Measurements from ENCODE around the gene KDM6A.
"Not testable (repeated sequence)": the region's sequence is repeated elsewhere in the genome, so short reads cannot be mapped to it uniquely, and the experiment has no call there.

The KDM6A gene

DNA sequence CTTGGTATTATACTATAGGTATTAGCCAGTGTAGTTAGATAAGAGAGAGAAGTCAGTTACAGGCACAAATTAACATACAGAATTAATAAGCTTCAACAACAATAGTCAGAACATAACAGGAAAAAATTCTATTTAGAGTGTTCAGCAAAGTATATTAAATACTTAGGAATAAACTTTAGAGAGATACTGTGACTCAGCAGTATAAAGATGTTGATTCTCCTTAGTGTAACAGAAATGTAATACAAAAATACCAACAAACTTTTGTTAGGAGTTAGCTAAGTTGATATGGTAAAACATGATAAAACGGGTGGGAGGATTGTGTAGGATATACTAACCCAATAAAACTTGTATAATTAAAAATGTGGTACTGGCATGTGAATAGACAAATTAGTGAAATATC is 173.4 kb downstream of the KDM6A start:
- H3K9me3 ChIP-seq (ENCODE audit: insufficient read depth, low read depth, low read length), result no peaks in the 10 kb centered on the region
- H3K27ac ChIP-seq (ENCODE audit: low read depth, low read length), result no peak overlapping the region
- no peak overlapping the region for H3K4me3 ChIP-seq (ENCODE audit: low read length)
- no peak overlapping the region for H3K9ac ChIP-seq (ENCODE audit: low read depth, low read length)
- H3K27me3 ChIP-seq (ENCODE audit: insufficient read depth, low read length), result no peaks in the 10 kb centered on the region
- no CpG with 5 or more reads among the region's 1 CpG for WGBS
- no peaks in the 10 kb centered on the region for H3K4me1 ChIP-seq (ENCODE audit: insufficient read depth, low read length)
- peaks cover 6% of the 10 kb centered on the region; the same call in 1 of the 2 replicates for H3K36me3 ChIP-seq (ENCODE audit: insufficient read depth, low read length)

DNA sequence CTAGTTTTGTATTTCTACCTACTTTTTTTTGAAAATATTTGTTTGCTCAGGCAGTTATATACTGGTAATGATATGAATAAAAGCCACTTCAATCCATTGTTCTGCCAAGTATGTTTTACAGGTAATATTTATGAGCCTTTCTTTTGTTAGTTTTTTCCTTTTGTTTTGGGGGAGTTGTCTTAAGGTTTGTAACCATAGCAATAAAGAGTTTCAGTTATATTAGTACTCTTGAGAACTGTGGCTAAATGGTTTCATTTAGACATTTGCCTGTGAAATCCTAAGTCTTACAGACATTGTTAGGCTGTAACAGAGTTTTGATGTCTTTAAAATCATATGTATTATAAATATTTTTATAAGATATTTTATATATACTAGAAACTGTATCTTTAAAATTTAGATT is 177.6 kb downstream of the KDM6A start:
- H3K4me1 ChIP-seq (ENCODE audit: insufficient read depth, low read length), result no peaks in the 10 kb centered on the region
- H3K36me3 ChIP-seq (ENCODE audit: insufficient read depth, low read length), result peaks cover 42% of the 10 kb centered on the region
- H3K27me3 ChIP-seq (ENCODE audit: insufficient read depth, low read length), result no peaks in the 10 kb centered on the region
- H3K27ac ChIP-seq (ENCODE audit: low read depth, low read length), result no peak overlapping the region
- H3K9me3 ChIP-seq (ENCODE audit: insufficient read depth, low read depth, low read length), result no peaks in the 10 kb centered on the region
- H3K4me3 ChIP-seq (ENCODE audit: low read length), result no peak overlapping the region
- H3K9ac ChIP-seq (ENCODE audit: low read depth, low read length), result no peak overlapping the region

GRCh38 chrX:45056428-45057145 is 183.6 kb downstream of the KDM6A start:
- H3K36me3 ChIP-seq (ENCODE audit: insufficient read depth, low read length), result peaks cover 79% of the 10 kb centered on the region
- no peak overlapping the region for H3K27ac ChIP-seq (ENCODE audit: low read depth, low read length)
- no peaks in the 10 kb centered on the region for H3K9me3 ChIP-seq (ENCODE audit: insufficient read depth, low read depth, low read length)
- no peaks in the 10 kb centered on the region for H3K27me3 ChIP-seq (ENCODE audit: insufficient read depth, low read length)
- no peaks in the 10 kb centered on the region for H3K4me1 ChIP-seq (ENCODE audit: insufficient read depth, low read length)
- H3K9ac ChIP-seq (ENCODE audit: low read depth, low read length), result no peak overlapping the region
- H3K4me3 ChIP-seq (ENCODE audit: low read length), result no peak overlapping the region
- 98% methylated on average over 2 of the region's 2 CpGs for WGBS

DNA sequence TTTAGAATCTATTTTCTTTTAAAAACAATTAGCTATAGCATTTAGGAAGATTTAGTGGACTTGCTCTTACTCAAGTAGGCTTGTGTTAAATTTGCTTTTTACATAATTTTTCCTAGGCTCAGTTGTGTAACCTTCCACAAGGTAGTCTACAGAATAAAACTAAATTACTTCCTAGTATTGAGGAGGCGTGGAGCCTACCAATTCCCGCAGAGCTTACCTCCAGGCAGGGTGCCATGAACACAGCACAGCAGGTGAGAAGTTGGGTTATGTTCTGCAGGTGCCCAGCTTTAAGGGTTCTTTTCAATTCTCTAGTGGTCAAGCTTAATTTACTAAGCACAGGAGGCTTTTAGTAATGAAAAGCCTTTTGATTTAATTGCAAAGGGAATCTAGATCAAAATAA is 186.9 kb downstream of the KDM6A start:
- not testable (repeated sequence) for H3K27me3 ChIP-seq (ENCODE audit: insufficient read depth, low read length); H3K27ac ChIP-seq (ENCODE audit: low read depth, low read length); H3K4me1 ChIP-seq (ENCODE audit: insufficient read depth, low read length); H3K9me3 ChIP-seq (ENCODE audit: insufficient read depth, low read depth, low read length); H3K9ac ChIP-seq (ENCODE audit: low read depth, low read length); H3K4me3 ChIP-seq (ENCODE audit: low read length)
- 94% methylated on average over 2 of the region's 2 CpGs for WGBS
- peaks cover 82% of the 10 kb centered on the region for H3K36me3 ChIP-seq (ENCODE audit: insufficient read depth, low read length)

DNA sequence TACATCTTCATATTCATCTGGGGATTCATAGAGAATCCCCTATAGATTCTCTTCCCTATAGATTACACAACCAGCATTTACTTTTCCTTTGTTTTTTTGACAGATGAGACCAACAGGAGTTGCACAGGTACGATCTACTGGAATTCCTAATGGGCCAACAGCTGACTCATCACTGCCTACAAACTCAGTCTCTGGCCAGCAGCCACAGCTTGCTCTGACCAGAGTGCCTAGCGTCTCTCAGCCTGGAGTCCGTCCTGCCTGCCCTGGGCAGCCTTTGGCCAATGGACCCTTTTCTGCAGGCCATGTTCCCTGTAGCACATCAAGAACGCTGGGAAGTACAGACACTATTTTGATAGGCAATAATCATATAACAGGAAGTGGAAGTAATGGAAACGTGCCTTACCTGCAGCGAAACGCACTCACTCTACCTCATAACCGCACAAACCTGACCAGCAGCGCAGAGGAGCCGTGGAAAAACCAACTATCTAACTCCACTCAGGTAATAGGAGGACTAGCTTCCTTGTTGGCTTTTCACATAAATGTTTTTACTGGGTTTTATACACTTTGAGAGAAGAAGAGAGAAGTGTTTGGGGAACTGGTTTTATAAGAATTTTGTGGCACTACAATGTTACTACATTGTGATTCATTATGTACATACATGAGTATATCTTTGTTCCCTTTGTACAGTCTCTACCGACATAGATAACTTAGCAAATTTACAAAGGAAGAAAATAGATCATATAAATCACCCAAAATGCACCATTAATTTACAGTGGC is 190.5 kb downstream of the KDM6A start:
- WGBS, result 96% methylated on average over 9 of the region's 11 CpGs

DNA sequence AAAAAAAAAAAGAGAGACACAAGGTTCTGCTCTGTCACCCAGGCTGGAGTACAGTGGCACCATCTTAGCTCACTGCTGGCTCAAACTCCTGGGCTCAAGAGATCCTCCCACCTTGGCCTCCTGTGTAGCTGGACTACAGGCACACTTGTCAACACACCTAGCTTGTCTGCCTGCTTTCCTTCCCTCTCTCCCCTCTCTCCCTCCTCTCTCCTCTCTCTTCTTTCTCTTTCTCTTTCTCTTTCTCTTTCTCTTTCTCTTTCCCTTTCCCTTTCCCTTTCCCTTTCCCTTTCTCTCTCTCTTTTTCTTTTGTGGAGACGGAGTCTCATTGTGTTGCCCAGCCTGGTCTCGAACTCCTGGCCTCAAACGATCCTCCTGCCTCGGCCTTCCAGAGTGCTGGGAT is 195.6 kb downstream of the KDM6A start:
- no peak overlapping the region for H3K27ac ChIP-seq (ENCODE audit: low read depth, low read length)
- WGBS, result 97% methylated on average over 4 of the region's 4 CpGs
- no peak overlapping the region for H3K4me3 ChIP-seq (ENCODE audit: low read length)
- H3K36me3 ChIP-seq (ENCODE audit: insufficient read depth, low read length), result peaks cover 72% of the 10 kb centered on the region
- no peak overlapping the region for H3K9ac ChIP-seq (ENCODE audit: low read depth, low read length)
- H3K9me3 ChIP-seq (ENCODE audit: insufficient read depth, low read depth, low read length), result no peaks in the 10 kb centered on the region
- H3K27me3 ChIP-seq (ENCODE audit: insufficient read depth, low read length), result no peaks in the 10 kb centered on the region
- no peaks in the 10 kb centered on the region for H3K4me1 ChIP-seq (ENCODE audit: insufficient read depth, low read length)

More for the DNA sequence above, 190.5 kb downstream of the KDM6A start:
- Histone ChIP-seq H3K9me3 (ENCODE audit: insufficient read depth, low read depth, low read length) (no peaks in the 10 kb centered on the region), H3K4me1 (ENCODE audit: insufficient read depth, low read length) (no peaks in the 10 kb centered on the region), H3K27ac (ENCODE audit: low read depth, low read length) (no peak overlapping the region), H3K4me3 (ENCODE audit: low read length) (no peak overlapping the region), H3K36me3 (ENCODE audit: insufficient read depth, low read length) (peaks cover 83% of the 10 kb centered on the region), H3K9ac (ENCODE audit: low read depth, low read length) (no peak overlapping the region), H3K27me3 (ENCODE audit: insufficient read depth, low read length) (no peaks in the 10 kb centered on the region)

DNA sequence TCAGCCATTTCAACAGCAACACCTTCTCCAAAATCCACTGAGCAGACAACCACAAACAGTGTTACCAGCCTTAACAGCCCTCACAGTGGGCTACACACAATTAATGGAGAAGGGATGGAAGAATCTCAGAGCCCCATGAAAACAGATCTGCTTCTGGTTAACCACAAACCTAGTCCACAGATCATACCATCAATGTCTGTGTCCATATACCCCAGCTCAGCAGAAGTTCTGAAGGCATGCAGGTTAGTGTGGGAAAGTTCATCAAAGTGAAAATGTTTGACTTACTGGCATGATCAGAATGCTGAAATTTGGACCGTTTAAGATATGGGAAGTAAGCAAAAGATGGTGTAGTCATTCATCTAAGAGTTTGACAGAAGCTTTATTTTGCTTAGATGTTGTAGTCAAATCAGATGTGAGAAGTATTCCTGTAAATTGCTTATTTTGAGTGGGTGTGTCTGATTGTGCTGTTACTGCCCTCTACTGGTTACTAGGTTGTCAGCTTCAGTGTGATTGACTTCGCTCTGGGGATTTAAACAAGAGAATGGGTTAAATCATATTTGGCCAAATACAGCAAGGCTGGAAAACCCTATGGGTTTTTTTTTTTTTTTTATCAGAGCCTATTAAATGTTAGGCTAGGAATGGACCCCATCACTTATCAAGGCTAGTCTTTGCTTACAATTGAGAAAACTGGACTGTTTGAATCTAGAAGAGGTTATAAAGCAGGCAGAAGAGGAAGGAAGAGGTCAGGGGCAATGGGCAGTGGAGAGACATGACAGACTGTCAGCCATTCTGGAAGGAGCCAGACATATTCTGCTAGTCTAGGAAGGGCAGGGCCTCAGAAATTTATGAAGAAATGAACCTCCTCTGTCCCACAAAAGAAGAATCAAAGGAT is 197.4 kb downstream of the KDM6A start:
- no peak overlapping the region for H3K27ac ChIP-seq (ENCODE audit: low read depth, low read length)
- H3K9me3 ChIP-seq (ENCODE audit: insufficient read depth, low read depth, low read length), result no peaks in the 10 kb centered on the region
- no peaks in the 10 kb centered on the region for H3K27me3 ChIP-seq (ENCODE audit: insufficient read depth, low read length)
- peaks cover 54% of the 10 kb centered on the region for H3K36me3 ChIP-seq (ENCODE audit: insufficient read depth, low read length)
- H3K4me3 ChIP-seq (ENCODE audit: low read length), result no peak overlapping the region
- WGBS, result 79% methylated on average over 2 of the region's 2 CpGs
- H3K9ac ChIP-seq (ENCODE audit: low read depth, low read length), result no peak overlapping the region
- H3K4me1 ChIP-seq (ENCODE audit: insufficient read depth, low read length), result no peaks in the 10 kb centered on the region

- not testable (repeated sequence) for H3K27me3 ChIP-seq (ENCODE audit: insufficient read depth, low read length); H3K4me3 ChIP-seq (ENCODE audit: low read length); H3K9me3 ChIP-seq (ENCODE audit: insufficient read depth, low read depth, low read length); H3K27ac ChIP-seq (ENCODE audit: low read depth, low read length); H3K9ac ChIP-seq (ENCODE audit: low read depth, low read length); H3K4me1 ChIP-seq (ENCODE audit: insufficient read depth, low read length)
- H3K36me3 ChIP-seq (ENCODE audit: insufficient read depth, low read length), result peaks cover 62% of the 10 kb centered on the region
- 100% methylated on average over 4 of the region's 4 CpGs for WGBS
These were observed 200.0 kb downstream of the KDM6A start for GRCh38 chrX:45073011-45073410.

- H3K9ac ChIP-seq (ENCODE audit: low read depth, low read length), result no peak overlapping the region
- H3K9me3 ChIP-seq (ENCODE audit: insufficient read depth, low read depth, low read length), result no peaks in the 10 kb centered on the region
- no peak overlapping the region for H3K4me3 ChIP-seq (ENCODE audit: low read length)
- H3K4me1 ChIP-seq (ENCODE audit: insufficient read depth, low read length), result no peaks in the 10 kb centered on the region
- peaks cover 63% of the 10 kb centered on the region for H3K36me3 ChIP-seq (ENCODE audit: insufficient read depth, low read length)
- H3K27me3 ChIP-seq (ENCODE audit: insufficient read depth, low read length), result no peaks in the 10 kb centered on the region
- WGBS, result 100% methylated on average over 1 of the region's 2 CpGs
- H3K27ac ChIP-seq (ENCODE audit: low read depth, low read length), result no peak overlapping the region
These were observed 204.9 kb downstream of the KDM6A start for GRCh38 chrX:45077748-45078424.

DNA sequence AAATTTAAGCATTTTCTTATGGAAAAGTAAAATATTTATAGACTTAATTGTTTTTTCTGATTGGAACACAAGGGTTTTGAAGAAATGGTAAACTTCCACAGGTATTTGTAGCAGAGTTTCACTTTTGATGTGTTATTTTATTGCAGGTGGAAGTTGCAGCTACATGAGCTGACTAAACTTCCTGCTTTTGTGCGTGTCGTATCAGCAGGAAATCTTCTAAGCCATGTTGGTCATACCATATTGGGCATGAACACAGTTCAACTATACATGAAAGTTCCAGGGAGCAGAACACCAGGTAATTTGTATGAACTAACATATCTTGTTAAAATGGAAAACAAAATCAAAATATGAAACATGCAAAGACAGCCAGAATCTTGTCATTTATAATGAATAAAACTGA is 210.3 kb downstream of the KDM6A start:
- H3K9ac ChIP-seq (ENCODE audit: low read depth, low read length), result no peak overlapping the region
- H3K36me3 ChIP-seq (ENCODE audit: insufficient read depth, low read length), result peaks cover 88% of the 10 kb centered on the region
- 100% methylated on average over 2 of the region's 2 CpGs for WGBS
- no peaks in the 10 kb centered on the region for H3K4me1 ChIP-seq (ENCODE audit: insufficient read depth, low read length)
- no peak overlapping the region for H3K4me3 ChIP-seq (ENCODE audit: low read length)
- no peaks in the 10 kb centered on the region for H3K27me3 ChIP-seq (ENCODE audit: insufficient read depth, low read length)
- no peaks in the 10 kb centered on the region for H3K9me3 ChIP-seq (ENCODE audit: insufficient read depth, low read depth, low read length)
- no peak overlapping the region for H3K27ac ChIP-seq (ENCODE audit: low read depth, low read length)
